DMS79 treated with DMSO at 0.1 percent for 48 hours (cell line): ENCODE results near the gene RASL11A.
"Not testable (repeated sequence)": the region's sequence is repeated elsewhere in the genome, so short reads cannot be mapped to it uniquely, and the experiment has no call there.

Source experiments
- DNase-seq: peaks from one replicate; lab custom pipeline; 2025; lab: John Stamatoyannopoulos, UW

The RASL11A gene, protein sequence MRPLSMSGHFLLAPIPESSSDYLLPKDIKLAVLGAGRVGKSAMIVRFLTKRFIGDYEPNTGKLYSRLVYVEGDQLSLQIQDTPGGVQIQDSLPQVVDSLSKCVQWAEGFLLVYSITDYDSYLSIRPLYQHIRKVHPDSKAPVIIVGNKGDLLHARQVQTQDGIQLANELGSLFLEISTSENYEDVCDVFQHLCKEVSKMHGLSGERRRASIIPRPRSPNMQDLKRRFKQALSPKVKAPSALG

DNA sequence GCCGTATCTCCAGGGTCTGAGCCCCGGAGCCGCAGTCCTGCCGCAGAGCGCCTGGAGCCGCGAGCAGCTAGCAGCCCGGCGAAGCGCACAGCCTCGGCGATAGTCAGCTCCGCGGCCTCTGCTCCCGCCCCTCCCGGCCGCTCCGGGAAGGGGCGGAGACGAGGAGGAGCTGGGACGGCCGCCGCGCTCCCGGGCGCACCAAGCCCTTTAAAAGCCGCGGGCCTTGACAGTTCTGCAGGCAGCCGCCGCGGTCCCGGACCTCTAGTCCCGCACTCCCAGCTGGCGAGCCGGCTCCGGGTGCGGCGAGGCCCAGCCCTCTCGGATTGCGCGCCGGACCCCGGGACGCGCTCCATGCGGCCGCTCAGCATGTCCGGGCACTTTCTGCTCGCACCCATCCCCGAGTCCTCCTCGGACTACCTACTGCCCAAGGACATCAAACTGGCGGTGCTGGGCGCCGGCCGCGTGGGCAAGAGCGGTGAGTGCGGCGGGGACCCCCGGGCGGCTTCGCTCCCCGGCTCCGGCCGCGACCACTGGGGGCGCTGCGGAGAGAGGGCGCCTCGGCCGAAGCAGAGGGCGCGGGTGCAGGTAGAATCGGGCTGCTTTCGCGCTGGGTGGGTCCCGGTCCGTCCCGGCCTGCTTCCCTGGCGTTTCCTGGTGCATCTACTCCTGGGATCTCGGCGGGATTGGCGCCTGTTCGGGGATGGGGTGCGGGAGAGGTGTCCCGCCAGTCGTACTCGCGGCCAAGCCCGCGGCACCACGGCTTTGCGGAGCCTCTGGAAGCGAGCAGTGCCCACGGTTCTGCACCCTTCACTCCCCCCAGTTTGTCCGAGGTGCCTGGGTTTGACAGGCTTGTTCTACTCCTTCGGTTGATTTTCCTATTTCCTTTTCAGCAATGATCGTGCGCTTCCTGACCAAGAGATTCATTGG is at the start of gene RASL11A:
Gene RASL11A (plus strand): TSS at position 237 of the 927 bp plus-strand sequence. CDS start 115 bp downstream, at position 352.
- DNase-seq: peak; percentile 36

- DNase-seq: not testable (repeated sequence)
Observed at GRCh38 chr13:27222100-27222499, 48.5 kb upstream of the RASL11A start.

DNA sequence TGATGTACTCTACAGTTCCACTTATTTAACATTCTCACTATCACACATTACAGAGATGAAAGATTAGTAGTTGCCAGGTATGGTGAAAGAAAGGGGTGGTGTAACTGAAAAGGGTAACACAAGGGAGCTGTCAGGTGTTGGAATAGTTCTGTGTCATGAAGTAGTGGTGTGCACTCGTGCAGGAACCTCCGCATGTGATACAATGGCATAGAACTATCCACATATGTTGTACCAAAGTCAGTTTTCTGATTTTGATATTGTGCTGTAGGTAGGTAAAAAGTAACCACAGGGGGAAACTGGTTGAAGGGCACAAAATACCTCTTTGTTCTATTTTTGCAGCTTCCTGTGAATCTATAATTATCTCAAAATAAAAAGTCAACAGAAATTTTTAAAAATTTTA is 43.6 kb upstream of the RASL11A start:
- no peak for DNase-seq

DNA sequence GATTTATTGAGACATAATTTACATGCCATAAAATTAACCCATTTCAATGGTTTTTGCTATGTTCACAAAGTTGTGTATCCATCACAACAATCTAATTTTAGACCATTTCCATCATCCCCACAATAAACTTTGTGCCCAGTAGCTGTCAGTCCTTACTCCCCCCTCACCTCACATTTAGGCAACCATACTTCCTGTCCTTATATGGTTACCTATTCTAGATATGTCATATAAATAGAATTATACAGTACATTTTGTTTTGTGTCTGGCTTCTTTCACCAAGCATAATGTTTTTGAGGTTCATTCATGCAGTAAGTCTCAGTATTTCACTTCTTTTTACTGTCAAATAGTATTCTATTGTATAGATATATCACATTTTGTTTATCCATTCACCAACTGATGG is 42.5 kb upstream of the RASL11A start:
- DNase-seq: no peak

DNA sequence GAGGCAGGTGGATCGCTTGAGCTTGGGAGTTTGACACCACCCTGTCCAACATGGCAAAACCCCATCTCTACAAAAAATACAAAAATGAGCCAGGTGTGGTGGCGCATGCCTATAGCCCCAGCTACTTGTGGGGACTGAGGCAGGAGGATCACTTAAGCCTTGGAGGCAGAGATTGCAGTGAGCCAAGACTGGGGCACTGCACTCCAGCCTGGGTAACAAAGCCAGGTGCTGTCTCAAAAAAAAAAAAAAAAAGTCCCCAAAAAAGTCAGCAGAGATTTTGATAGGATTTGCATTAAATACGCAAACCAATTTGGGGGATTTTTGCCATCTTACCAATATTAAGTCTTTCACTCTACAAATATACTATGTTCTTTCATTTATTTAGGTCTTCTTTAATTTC is 41.0 kb upstream of the RASL11A start:
- DNase-seq: no peak

- DNase-seq: no peak
Observed at GRCh38 chr13:27233964-27234363, 36.7 kb upstream of the RASL11A start.

DNA sequence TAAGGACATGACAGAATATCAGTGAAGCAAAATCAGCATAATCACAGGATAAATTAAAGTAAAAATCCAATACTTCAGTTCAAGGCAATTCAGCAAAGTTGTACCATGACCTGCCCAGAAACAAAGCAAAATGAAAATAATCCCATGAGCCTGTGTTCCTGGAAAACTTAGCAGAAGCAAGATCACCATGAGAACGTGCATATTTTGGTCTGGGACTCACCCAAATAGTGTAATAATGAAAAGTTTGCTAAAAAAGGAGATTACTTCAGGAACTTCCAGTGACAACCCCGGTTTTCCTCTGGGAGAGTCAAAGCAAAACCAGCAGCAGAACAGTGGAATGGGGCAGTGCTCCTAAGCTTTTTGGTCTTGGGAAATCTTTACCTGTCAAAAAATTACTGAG is 34.2 kb upstream of the RASL11A start:
- DNase-seq: no peak

DNA sequence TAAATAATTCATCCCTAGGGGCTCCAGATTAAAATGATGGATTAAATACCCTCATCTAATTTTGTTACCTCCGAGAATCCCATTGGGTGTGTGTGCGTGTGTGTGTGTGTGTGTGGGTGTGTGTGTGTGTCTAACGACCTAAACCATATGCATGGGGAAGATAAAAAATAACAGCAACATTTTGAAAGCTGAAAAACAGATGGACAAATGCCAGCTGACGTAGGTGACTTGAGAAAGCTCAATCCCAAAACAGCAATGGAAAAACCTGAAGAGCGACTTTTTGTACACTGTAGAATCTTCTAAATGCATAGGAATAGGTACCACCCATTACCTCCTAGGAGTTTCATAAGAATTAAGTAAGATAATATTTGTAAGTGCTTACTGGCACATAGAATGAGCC is 27.9 kb upstream of the RASL11A start:
- DNase-seq: no peak

DNA sequence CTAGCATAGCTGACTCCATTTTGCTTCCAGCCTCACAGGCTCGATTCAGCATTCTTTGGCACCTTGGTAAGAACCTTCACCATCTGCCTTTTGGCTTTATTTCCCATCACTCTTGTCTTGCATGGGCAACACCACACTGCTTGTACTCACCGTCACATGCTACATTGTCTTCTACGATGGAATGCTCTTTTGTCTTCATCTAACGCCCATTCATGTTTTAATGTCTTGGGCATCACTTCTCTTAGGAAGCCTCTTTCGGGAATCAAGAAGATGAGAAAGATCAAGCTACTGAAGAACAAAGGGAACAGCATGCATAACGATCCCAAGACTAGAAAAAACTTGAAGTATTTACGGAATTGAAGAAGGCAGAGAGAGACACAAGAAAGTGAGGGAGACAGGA is 25.0 kb upstream of the RASL11A start:
- no peak for DNase-seq

- DNase-seq: no peak
Observed at GRCh38 chr13:27250833-27251165, 19.8 kb upstream of the RASL11A start.

- DNase-seq: peak; percentile 76
Observed at GRCh38 chr13:27251166-27252091, 19.2 kb upstream of the RASL11A start, which contains the start of gene RPL21. TSS of gene RPL21 (plus strand) at chr13:27251558. CDS start at chr13:27253777, 2,219 bp downstream.

- DNase-seq: no peak
Observed at GRCh38 chr13:27252467-27252866, 18.2 kb upstream of the RASL11A start.

GRCh38 chr13:27257233-27257568 is 13.4 kb upstream of the RASL11A start:
- DNase-seq: no peak

- DNase-seq: no peak
Observed at GRCh38 chr13:27257648-27258253, 12.9 kb upstream of the RASL11A start.

DNA sequence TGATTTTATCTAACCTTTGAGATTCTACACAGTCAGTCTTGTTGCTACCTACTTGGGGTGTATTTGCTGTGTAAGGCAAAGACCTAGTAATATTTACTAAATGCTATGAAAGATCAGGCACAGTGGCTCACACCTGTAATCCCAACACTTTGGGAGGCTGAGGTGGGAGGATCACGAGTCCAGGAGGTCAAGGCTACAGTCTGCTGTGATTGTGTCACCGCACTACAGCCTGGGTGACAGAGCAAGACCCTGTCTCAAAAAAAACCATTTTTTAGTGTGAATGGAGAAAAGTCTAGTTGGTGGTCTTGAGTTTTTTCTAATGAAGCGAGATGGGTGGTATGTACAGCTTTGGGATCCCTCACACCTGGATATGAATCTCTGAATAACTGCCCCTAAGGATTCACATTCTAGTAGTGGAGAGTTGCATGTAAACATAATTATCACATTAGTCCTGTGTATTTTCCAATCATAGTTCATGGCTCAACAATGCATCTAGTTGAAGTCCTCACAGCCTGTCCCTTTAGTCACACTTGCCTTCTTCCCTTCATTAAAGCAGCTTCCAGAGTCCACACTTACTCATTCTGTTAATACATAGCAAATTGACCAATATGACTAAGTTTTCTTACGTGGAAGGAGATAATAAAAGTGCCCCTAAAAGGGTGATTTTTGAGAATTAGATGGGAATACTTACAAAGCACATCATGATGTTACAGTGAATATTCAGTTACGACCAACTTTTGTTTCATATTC is 11.8 kb upstream of the RASL11A start:
- DNase-seq: no peak

GRCh38 chr13:27259831-27260230 is 10.8 kb upstream of the RASL11A start:
- DNase-seq: no peak

- DNase-seq: no peak
Observed at GRCh38 chr13:27261396-27261795, 9.2 kb upstream of the RASL11A start.

- DNase-seq: no peak
Observed at GRCh38 chr13:27263438-27263837, 7.2 kb upstream of the RASL11A start.

GRCh38 chr13:27264181-27264580 is 6.4 kb upstream of the RASL11A start:
- DNase-seq: no peak

DNA sequence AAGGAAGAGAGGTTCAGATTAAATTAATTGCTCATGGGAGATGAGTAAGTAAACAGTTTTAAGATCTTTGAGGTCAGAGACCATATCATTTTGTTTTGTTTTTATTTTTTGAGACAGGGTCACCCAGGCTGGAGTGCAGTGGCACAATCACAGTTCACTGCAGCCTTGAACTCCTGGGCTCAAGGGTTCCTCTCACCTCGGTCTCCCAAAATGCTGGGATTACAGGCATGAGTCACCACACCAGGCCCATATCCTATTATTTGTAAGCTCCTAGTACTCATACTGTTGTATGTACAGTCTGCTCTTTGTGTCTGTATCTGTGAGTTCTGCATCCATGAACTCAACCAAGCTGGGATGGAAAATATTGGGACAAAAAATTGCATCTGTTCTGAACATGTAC is 6.0 kb upstream of the RASL11A start:
- DNase-seq: no peak

- no peak for DNase-seq
Observed at GRCh38 chr13:27266917-27267316, 3.7 kb upstream of the RASL11A start.
